ENCODE results near the gene GPR132.

DNA sequence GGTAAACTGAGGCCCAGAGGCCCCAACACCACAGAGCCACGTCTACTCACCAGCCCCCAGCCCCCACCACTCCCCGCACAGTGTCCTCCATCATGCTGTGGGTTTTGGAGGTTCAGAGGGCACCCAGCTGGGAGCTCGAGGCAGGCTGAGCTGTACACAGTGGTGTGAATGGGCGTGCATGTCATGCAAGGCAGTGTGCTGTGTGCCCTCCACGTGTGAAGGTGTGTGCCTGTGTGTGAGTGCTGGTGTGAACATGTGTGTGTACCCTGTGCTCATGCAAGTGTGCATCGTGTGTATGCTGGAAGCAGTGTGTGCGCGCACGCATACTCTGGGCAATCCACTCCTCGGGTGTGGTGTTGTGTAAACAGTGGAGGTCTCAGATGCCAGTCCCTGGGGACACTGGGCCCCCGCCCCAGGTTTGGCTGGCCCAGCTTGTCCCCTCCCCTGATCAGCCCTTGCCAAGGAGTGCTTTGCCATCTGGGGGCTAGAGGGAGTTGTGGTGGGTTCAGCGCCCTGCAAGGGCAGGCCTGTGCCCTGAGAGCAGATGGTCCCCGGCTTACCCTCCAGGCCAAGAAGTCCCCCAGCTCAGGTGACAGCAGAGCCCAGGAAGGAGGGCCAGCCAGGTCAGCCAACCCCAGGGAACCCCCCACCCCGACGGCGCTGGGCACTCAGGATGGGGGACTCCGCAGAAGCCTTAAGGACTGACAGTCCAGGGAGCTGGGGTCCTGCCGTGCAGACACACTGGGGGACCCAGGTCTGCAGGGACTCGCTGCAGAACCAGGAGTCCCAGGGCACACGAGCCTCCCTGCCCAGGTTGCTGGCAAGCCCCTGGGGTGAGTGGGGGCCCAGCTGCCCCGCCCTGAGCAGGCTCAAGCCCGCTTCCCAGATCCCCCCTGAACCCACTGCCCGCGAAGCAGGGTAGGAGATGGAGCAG, 23.8 kb upstream of the GPR132 start:
- TF ChIP-seq, protein P1, sequence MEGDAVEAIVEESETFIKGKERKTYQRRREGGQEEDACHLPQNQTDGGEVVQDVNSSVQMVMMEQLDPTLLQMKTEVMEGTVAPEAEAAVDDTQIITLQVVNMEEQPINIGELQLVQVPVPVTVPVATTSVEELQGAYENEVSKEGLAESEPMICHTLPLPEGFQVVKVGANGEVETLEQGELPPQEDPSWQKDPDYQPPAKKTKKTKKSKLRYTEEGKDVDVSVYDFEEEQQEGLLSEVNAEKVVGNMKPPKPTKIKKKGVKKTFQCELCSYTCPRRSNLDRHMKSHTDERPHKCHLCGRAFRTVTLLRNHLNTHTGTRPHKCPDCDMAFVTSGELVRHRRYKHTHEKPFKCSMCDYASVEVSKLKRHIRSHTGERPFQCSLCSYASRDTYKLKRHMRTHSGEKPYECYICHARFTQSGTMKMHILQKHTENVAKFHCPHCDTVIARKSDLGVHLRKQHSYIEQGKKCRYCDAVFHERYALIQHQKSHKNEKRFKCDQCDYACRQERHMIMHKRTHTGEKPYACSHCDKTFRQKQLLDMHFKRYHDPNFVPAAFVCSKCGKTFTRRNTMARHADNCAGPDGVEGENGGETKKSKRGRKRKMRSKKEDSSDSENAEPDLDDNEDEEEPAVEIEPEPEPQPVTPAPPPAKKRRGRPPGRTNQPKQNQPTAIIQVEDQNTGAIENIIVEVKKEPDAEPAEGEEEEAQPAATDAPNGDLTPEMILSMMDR (conservative IDR thresholded peaks at IDR 0.05; ENCODE audit: low read depth in 2 of 2), result no peak
- TF ChIP-seq EZH2 (IDR thresholded peaks at IDR 0.05; ENCODE audit: low read depth, unreplicated experiment) (no peak), POLR2AphosphoS5 (IDR thresholded peaks at IDR 0.05; ENCODE audit: low read depth) (no peak), CREB1 (CRISPR knock-in tag; IDR thresholded peaks at IDR 0.05; ENCODE audit: low read depth) (no peak), ZNF331 (CRISPR knock-in tag; IDR thresholded peaks at IDR 0.05; ENCODE audit: low read depth) (no peak)
- TF ChIP-seq, protein P2, sequence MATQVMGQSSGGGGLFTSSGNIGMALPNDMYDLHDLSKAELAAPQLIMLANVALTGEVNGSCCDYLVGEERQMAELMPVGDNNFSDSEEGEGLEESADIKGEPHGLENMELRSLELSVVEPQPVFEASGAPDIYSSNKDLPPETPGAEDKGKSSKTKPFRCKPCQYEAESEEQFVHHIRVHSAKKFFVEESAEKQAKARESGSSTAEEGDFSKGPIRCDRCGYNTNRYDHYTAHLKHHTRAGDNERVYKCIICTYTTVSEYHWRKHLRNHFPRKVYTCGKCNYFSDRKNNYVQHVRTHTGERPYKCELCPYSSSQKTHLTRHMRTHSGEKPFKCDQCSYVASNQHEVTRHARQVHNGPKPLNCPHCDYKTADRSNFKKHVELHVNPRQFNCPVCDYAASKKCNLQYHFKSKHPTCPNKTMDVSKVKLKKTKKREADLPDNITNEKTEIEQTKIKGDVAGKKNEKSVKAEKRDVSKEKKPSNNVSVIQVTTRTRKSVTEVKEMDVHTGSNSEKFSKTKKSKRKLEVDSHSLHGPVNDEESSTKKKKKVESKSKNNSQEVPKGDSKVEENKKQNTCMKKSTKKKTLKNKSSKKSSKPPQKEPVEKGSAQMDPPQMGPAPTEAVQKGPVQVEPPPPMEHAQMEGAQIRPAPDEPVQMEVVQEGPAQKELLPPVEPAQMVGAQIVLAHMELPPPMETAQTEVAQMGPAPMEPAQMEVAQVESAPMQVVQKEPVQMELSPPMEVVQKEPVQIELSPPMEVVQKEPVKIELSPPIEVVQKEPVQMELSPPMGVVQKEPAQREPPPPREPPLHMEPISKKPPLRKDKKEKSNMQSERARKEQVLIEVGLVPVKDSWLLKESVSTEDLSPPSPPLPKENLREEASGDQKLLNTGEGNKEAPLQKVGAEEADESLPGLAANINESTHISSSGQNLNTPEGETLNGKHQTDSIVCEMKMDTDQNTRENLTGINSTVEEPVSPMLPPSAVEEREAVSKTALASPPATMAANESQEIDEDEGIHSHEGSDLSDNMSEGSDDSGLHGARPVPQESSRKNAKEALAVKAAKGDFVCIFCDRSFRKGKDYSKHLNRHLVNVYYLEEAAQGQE (IDR thresholded peaks at IDR 0.05; ENCODE audit: unreplicated experiment), result no peak
